ENCODE results near the gene BBIP1. TPM values are rescaled to one million over a fixed set of nuclear protein-coding genes. Genes with fewer than 3 reads are reported as not detected.

The BBIP1 gene
- total and polyA plus RNA-seq, 2 donors (not counting 3 experiments of a cell fraction or from before 2014, with no cell fraction given) = 9.9 to 32.8 TPM

DNA sequence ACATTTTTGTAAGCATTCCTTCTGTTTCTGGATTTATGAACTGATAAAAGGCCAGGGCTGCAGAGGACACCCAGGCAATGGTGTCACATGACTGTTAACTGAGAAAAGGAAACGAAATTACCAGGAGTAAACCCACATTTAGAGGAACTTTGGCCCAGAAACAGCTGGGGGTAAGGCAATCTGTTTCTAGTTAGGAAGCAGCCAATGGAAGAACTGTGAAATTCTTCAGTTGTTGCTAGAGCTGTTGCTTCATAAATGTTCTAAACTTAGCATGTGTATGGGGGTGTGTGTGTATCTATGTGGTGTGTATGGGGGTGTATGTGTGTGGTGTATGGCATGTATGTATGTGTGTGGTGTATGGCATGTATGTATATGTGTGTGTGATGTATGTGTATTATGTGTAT is 59.0 kb downstream of the BBIP1 start:
- Histone ChIP-seq H3K9ac (replicated peaks; ENCODE audit: extremely low read depth, insufficient read depth, low read length) (no peak overlapping the region), H3K36me3 (ENCODE audit: control insufficient read depth in 2 of 2, extremely low read depth in 1 of 2, insufficient read depth in 2 of 2, low read length in 2 of 2) (no peaks in the 10 kb centered on the region), H4K20me1 (replicated peaks; ENCODE audit: control insufficient read depth, extremely low read depth, insufficient read depth, low read length) (no peaks in the 10 kb centered on the region), H3K9me3 (replicated peaks; ENCODE audit: control insufficient read depth, insufficient read depth, low read length) (no peaks in the 10 kb centered on the region), H3K79me2 (ENCODE audit: control insufficient read depth, insufficient read depth, low read length) (no peaks in the 10 kb centered on the region), H3K27ac (ENCODE audit: insufficient read depth, low read depth, low read length) (no peak overlapping the region), H3K4me2 (ENCODE audit: insufficient read depth, low read length) (no peak overlapping the region), H2AFZ (ENCODE audit: low read depth, low read length) (no peak overlapping the region), H3K4me3 (replicated peaks in 1 of 3; ENCODE audit: insufficient read depth in 1 of 3, low read depth in 1 of 3, low read length in 3 of 3) (no peak overlapping the region), H3K27me3 (ENCODE audit: control insufficient read depth in 2 of 2, insufficient read depth in 2 of 2, low read length in 2 of 2) (peaks cover 0 to 2% of the 10 kb centered on the region in 2 experiments), H3K4me1 (ENCODE audit: control insufficient read depth, extremely low read depth, insufficient read depth, low read length) (no peaks in the 10 kb centered on the region), H3K9me1 (replicated peaks; ENCODE audit: control insufficient read depth, extremely low read depth, insufficient read depth, low read length) (no peaks in the 10 kb centered on the region)
- TF ChIP-seq POLR2AphosphoS5 (IDR thresholded peaks at IDR 0.05; ENCODE audit: insufficient read depth, low read depth, low read length) (no peak), MYC (IDR thresholded peaks at IDR 0.05; ENCODE audit: low read depth, low read length) (no peak), FOS (IDR thresholded peaks at IDR 0.05; ENCODE audit: borderline replicate concordance, insufficient read depth, low read length) (no peak), GATA2 (IDR thresholded peaks at IDR 0.05; ENCODE audit: insufficient read depth, insufficient read length, low read depth, low read length) (no peak), EZH2 (IDR thresholded peaks at IDR 0.05; ENCODE audit: borderline replicate concordance, low read depth, low read length, severe bottlenecking) (no peak), JUN (IDR thresholded peaks at IDR 0.05; ENCODE audit: borderline replicate concordance, insufficient read depth, insufficient read length, low read depth) (no peak), MAX (IDR thresholded peaks at IDR 0.05; ENCODE audit: insufficient read depth, insufficient read length) (no peak), POLR2A (IDR thresholded peaks at IDR 0.05; ENCODE audit: low read depth, low read length) (no peak)
- TF ChIP-seq, protein P1, sequence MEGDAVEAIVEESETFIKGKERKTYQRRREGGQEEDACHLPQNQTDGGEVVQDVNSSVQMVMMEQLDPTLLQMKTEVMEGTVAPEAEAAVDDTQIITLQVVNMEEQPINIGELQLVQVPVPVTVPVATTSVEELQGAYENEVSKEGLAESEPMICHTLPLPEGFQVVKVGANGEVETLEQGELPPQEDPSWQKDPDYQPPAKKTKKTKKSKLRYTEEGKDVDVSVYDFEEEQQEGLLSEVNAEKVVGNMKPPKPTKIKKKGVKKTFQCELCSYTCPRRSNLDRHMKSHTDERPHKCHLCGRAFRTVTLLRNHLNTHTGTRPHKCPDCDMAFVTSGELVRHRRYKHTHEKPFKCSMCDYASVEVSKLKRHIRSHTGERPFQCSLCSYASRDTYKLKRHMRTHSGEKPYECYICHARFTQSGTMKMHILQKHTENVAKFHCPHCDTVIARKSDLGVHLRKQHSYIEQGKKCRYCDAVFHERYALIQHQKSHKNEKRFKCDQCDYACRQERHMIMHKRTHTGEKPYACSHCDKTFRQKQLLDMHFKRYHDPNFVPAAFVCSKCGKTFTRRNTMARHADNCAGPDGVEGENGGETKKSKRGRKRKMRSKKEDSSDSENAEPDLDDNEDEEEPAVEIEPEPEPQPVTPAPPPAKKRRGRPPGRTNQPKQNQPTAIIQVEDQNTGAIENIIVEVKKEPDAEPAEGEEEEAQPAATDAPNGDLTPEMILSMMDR (IDR thresholded peaks at IDR 0.05; ENCODE audit: extremely low read depth in 1 of 2, insufficient read depth in 1 of 2, low read depth in 1 of 2, low read length in 2 of 2) = no peak
- dilution Hi-C loops (cut with MboI; ENCODE audit: extremely low pct_ligation_motif_present, low sequenced_read_pairs) (no loop called here), intact Hi-C loops (cut with micrococcal nuclease) (loop anchor here (5.0 kb wide), 1 partner anchor 83 kb away; no protein-coding TSS in a partner anchor)
- BruUV-seq (replicated peaks) = no TSS peak
- no peak for FAIRE-seq
- POLR2A ChIA-PET = no interaction called here
- DNase-seq (ENCODE audit: low read depth, low spot score) = no peak
- CTCF ChIA-PET = interaction anchor here (1.0 kb wide), 1 partner anchor 69 kb away, joined by 3 read pairs; no protein-coding TSS in a partner anchor

Measured in endothelial cell of umbilical vein (primary cell).